Measurements from ENCODE around the gene PACRGL. TPM values are rescaled to one million over a fixed set of nuclear protein-coding genes. Genes with fewer than 3 reads are reported as not detected.

PACRGL gene
- 28.8 TPM for total RNA-seq

DNA sequence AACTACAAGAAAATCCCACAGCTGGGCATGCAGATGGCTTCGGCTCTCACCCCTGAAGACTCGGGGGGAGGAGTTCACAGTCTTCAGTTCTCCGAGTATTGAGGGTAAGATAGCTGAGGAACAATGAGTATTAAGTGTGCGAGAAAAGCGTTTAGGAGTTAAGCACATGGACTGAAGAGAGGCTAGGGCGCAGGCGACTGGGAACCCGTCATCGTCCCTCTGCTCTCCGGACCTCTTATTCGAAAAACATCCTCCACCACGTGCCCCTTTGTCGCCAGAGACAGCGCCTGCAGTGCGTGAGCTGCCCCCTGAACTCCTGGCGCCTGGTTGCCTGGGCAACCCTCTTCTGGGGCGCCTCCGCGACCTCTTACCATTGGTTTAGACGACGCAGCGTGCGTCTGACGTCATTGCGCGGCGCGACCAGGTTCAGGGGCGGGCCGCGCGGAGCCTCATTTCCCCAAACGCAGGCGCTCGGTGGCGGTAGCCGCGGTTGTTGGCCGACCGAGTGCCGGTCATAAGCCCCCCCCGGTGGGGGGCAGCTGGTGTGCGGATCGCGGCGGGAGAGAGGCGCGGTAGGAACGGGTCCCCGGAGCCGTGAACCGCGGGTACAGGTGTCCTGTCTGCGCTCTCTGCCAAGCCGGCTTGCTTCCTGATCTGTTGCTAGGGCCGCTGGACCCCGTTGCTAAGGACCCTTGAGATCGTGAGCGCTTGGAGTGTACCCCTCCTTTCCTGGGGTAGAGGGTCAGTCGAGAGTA, at the start of gene PACRGL:
Gene PACRGL (plus strand): TSS at position 452 of the 755 bp plus-strand sequence. CDS start 4,024 bp downstream, outside the sequence.
- ATAC-seq (peak; percentile 100), DNase-seq (ENCODE audit: low spot score) (peak; percentile 97)
- intact Hi-C loops (cut with DNase I) = no loop called here

DNA sequence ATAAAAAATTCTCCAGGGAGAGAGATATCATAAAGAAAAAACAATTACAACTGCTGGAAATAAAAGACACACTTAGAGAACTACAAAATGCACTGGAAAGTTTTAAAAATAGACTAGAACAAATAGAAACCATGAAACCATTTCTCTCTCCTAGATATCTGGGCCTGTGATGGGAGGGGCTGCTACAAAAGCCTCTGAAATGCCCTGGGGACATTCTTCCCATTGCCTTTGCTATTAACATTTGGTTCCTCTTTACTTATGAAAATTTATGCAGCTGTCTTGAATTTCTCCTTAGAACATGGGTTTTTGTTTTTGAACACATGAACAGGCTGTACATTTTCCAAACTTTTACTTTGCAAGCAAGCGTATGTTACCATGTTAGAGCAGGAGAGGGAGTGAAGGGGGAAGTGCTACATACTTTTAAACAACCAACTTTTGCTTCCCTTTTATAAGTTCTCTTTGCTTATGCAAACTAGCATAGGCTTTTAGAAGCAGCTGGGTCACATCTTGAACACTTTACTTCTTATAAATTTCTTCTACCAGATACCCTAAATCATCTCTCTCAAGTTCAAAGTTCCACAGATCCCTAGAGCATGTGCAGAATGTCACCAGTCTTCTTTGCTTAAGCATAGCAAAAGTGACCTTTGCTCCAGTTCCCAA, 47.9 kb upstream of the PACRGL start:
- DNase-seq (ENCODE audit: low spot score) = no peak
- ATAC-seq = no peak
- intact Hi-C loops (cut with DNase I) = no loop called here

DNA sequence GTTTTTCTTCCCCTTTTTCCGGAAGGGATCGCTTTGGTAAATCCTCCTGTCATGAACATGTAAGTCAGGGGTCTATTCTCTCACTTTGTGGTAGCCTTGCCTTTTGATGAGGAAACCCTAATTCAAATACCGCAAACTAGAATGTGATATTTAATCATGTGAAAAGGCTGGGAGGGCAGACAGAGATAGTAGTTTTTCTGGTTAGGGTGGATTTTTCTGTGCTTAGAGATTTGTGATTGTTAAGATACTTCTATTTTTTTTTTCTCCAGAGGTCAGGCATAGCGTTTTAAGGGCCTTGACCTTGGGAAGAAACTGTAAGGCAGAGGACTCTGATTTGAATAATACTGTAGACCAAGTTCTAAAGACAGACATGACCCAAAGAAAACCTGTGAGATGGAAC, 41.8 kb upstream of the PACRGL start:
- intact Hi-C loops (cut with DNase I) = no loop called here
- DNase-seq (ENCODE audit: low spot score) = no peak
- no peak for ATAC-seq

DNA sequence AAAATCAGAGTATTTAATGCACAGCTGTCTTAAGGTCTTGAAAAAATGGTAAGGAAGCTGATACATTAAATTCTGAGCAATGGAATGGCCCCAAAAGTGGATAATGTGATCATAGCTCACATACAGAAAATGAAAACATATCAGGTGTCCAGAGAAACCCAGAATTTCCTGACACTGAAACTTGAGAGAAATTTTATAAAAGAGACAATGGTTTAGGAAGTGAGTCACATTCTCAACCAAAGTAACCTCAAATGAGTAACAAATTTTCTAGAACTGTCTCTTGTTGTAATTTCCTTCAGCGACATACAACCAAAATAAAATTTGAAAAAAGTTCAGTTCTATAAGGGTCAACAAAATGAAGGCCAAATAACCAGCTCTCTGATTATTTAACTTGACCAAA, 37.4 kb upstream of the PACRGL start:
- ATAC-seq = no peak
- intact Hi-C loops (cut with DNase I) = no loop called here

DNA sequence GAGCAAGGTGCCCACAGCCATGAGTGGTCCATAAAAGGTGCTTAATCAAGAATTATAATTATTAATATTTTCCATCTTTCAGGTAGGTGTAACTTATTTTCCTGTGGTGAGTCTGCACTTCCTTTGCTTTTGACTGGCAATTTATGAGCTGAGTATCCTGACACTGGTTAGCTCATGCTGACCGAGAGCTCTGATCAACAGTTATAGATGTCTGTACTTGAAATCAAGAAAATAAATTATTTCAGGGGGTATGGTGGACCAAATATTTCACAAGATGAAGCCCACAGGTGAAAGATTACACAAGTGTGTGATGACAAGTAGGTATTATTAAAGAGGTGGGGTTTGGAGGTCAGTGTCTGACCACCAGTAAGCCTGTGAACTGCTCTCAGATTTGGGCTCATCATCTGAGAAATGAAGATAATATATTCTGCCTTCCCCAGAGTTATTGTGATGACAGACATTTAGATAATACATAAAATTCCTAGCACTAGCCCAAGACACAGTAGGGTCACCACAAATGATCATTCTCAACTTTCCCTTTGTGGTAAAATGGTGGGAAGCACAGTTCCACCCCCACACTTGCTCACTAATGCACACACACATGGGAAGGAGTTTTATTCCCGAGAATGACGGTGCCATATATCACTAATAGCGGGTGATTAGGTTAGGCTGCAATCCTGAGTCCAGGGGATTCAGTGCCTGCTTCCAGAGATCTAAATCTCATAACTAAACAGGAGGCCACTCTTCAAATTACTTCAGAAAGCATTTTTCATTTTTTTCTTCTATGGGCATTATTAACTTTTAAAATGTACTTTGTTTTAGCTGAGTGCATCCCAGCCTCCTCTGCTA, 34.0 kb upstream of the PACRGL start:
- intact Hi-C loops (cut with DNase I) = no loop called here
- no peak for DNase-seq (ENCODE audit: low spot score)
- ATAC-seq = no peak

More for the DNA sequence above, 37.4 kb upstream of the PACRGL start:
- DNase-seq (ENCODE audit: low spot score) = no peak

DNA sequence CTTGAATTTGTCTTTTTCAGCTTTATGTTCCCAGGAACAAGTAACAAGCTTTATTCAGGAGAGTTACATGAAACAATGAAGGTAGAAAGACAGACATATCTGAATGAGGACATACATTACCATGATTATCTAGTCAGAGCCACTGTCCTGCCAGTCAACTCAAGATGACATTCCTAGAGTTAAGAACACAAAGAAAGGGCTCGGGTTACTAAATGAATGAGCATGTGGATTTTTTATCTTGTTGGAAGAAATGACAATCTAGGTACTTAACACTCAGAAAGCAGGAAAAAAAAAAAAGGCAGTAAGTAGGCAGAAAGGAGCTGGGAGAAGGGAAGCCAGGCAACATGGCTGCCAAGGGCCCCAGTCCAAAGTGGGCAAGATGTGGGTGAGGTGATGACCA, 28.0 kb upstream of the PACRGL start:
- DNase-seq (ENCODE audit: low spot score) (no peak), ATAC-seq (no peak)
- intact Hi-C loops (cut with DNase I) = no loop called here

DNA sequence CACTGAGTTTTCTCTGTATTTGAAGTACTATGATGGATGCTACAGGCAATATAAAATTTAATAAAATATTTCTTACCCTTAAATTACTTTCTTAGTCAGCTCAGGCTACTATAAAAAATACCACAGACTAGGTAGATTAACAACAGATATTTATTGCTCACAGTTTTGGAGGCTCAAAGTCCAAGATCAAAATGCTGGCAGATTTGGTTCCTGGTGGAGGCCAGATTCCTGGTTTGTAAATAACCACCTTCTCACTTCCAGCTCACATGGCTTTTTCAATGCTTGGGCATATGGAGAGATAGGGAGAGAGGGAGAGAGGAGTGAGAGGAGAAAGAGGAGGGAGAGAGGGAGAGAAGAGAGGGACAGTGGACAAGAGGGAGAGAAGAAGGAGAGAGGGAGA, 24.5 kb upstream of the PACRGL start:
- intact Hi-C loops (cut with DNase I) = no loop called here
- ATAC-seq = no peak

DNA sequence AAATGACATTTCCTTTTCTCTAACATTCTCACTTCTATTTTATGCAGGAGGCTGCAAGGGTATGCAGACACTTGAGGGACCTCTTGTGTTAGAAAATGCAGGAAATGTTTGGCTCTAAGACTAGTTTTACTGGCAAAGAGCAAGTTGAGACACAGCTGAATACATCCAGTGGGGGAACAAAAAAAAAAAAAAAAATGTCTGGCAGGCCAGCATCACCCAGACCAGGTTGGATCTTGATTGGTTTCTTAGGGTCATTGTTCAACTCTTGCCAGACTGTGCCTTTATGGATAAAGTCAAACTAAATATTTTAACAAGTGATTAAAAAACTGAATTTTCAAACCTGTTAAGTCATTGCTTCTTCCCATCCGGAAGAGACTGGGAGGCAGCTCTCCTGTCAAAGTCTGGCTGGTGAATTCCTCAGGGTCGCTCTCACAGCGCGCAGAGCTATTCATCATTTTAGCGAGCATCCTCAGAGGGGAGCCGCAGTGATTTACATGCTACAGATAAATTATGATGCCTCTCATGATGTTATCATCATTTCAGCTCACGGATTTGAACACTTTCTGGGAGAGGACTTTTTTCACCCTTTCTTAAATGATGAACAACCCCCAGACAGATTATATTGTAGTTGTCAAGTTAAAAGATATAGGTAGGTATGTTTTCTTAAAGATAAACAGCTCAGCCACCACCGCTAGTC, 23.6 kb upstream of the PACRGL start:
- ATAC-seq (no peak), DNase-seq (ENCODE audit: low spot score) (no peak)
- intact Hi-C loops (cut with DNase I) = no loop called here

More for the DNA sequence above, 24.5 kb upstream of the PACRGL start:
- no peak for DNase-seq (ENCODE audit: low spot score)

DNA sequence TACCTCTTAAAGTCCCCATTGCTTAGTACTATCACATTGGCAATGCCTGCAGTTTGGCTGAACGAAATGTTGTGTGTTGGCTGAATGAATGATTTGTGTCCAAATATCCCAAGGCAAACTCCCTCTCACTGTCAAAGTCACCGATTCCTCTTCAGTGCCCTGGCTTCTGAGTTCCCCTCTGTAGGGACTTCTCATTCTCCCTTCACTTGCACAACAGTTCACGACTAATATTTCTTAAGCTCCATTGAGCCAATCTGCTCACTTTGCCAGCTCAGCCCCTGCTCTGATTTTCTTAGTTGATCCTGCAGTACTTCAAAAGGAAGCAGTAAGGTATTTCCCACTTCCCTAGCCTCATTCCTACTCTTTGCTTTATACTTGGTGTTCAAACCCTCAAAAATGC, 21.9 kb upstream of the PACRGL start:
- ATAC-seq (no peak), DNase-seq (ENCODE audit: low spot score) (no peak)
- intact Hi-C loops (cut with DNase I) = no loop called here

DNA sequence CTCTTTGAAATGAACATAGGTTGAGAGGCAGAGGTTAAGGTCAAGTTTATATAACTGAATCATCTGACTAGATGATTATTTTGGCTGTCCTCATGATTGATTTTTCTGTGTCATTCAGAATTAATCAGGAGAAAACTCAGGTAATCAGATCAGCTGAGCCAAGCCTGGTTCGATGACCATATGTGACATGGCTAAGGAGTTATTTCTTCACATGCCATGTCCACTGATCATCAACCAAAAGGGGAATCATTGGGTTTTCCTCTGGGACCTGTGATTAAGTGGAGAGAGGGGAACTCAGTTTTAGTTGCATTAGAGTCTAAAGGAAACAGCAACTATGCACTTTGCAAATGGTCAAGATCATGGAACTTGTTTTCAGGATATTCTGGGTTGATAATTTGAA, 20.3 kb upstream of the PACRGL start:
- no peak for DNase-seq (ENCODE audit: low spot score)
- intact Hi-C loops (cut with DNase I) = loop anchor here (10.0 kb wide), 1 partner anchor 255 kb away; no protein-coding TSS in a partner anchor
- no peak for ATAC-seq

DNA sequence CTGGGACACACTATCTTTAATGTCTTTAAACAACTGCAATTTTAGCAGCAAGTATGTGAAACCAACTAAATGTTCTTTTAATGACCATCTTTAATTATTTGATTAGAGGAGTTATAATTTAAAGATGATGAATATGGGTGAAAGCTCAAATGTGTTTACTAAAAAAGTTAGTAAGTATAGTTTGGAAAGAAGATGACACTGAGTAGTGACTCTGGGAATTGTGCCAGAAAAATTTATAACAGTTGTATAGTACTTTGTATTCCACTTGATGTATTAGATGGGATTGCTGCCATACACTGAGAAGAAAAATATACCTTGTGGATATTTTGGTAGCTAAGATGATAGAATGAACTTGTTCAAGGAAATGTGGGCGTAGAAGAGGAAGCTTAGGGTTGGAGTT, 19.5 kb upstream of the PACRGL start:
- intact Hi-C loops (cut with DNase I) = loop anchor here (10.0 kb wide), 1 partner anchor 256 kb away; no protein-coding TSS in a partner anchor

DNA sequence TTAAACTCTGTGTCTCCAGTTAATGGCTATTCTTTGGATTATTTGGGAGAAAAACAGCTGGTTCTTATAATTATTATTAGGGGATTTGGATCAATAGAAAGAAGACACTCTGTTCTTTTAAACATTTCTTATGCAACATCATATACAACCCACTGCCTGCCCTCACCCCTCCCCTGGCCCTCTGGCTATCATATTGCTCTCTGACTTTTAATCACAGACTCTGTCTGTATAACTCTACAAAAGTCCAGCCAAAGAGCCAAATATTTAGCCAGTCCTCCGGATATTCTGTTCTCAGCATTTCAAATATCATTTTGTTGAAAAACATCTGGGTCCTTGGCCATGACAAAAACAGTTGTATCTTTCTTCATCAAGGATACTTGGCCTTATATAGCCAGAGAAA, 19.0 kb upstream of the PACRGL start:
- intact Hi-C loops (cut with DNase I) = loop anchor here (10.0 kb wide), 1 partner anchor 256 kb away; no protein-coding TSS in a partner anchor
- ATAC-seq = no peak
- no peak for DNase-seq (ENCODE audit: low spot score)

More for the DNA sequence above, 19.5 kb upstream of the PACRGL start:
- no peak for ATAC-seq
- no peak for DNase-seq (ENCODE audit: low spot score)

DNA sequence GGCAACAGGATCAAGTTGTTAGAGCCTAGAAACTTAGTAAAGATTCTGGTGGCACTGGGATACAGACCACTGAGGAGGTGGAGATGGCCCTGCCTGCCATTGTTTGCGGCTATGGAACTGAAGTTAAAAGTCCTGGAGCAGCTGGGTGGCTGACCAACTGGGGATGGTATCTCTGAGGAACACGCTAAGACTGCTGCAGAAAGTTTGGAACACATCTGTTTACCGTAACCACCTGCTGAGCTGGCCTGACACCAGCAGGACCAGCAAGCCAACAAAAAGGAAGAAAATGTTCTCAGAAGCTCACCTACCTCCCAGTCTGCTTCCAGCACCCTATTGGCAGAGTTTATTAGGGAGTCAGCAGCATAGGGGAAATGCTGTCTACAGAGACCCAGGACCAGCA, 17.4 kb upstream of the PACRGL start:
- ATAC-seq (no peak), DNase-seq (ENCODE audit: low spot score) (no peak)
- intact Hi-C loops (cut with DNase I) = loop anchor here (10.0 kb wide), 1 partner anchor 258 kb away; no protein-coding TSS in a partner anchor

DNA sequence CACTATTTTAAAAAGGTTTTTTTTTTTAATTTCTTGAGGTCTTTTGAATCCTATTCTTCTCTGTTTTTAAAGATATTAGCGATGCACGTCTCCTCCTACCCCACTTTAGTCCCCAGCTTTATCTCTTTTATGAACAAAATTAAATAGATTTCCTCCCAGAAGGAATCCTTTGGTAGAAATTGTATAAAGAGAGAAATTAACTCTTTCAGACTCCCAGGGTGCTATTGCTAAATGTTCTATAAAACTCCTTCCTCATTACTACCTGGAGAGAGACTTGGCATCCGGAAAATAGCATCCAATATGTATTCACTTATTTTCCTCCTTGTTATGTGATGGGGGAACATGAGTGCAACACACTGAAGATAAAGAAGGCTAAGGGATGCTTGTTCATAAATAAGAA, 16.5 kb upstream of the PACRGL start:
- intact Hi-C loops (cut with DNase I) = loop anchor here (10.0 kb wide), 1 partner anchor 259 kb away; no protein-coding TSS in a partner anchor
- ATAC-seq (no peak), DNase-seq (ENCODE audit: low spot score) (no peak)

DNA sequence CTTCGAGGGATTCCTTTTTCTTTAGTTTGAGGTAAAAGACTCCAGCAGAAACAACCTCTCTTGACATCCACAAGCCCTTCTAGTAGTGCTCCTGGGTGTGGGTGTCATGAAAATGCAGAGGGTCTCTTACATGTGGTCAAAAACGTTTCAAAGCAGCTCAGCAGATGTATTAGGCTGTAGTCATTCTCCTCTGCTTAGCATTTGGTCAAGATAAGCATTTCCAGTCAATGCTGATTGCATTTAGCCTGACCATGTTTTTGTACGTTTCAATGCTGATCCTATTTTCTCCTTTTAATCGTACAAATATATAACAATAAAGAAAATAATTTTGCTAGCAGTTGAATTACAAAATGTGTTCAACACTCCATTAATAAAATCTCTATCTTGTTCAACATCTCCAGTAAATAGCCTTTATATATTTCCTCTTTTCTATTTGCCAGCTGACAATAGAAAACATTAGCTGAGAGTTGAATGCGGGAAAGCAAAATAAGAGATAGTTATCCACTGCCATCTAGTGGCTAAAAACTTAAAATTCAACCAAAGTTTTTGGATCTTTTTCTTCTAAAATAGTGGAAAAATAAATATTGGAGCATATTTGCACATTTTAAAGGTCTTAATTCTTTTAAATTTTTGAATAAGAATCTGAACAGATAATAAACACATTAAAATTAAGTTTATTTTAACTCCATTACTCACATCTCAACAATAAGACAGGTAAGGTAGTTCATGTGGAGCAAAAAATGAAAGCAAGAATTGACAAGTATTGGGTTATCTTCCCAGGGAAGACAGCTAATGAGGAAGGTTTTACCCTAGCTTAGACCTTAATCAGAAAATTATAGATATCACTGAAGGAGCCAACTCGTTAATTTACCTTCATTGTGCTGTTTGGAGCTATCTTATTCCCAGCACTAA, 15.2 kb upstream of the PACRGL start:
- intact Hi-C loops (cut with DNase I) = loop anchor here (10.0 kb wide), 1 partner anchor 260 kb away; no protein-coding TSS in a partner anchor
- DNase-seq (ENCODE audit: low spot score) (no peak), ATAC-seq (no peak)

DNA sequence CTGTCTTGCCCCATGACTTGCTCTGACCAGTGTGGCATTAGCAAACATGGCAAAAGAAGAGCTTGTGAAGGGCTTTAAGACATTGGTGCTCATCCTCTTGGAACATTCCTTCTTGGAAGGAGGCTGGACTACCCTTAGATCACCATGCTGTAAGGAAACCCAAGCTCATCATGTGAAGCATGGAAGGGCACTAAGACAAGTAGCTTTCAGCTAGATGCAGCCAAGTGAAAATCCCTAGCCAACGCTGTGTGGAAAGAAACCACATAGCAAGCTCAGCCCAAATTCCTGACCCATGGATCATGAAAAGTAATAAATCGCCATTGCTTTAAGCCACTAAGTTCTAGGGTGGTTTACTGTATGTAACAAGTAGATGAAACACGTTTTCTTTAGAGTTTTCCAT, 12.4 kb upstream of the PACRGL start:
- intact Hi-C loops (cut with DNase I) = loop anchor here (10.0 kb wide), 1 partner anchor 263 kb away; no protein-coding TSS in a partner anchor
- ATAC-seq = no peak
- no peak for DNase-seq (ENCODE audit: low spot score)

DNA sequence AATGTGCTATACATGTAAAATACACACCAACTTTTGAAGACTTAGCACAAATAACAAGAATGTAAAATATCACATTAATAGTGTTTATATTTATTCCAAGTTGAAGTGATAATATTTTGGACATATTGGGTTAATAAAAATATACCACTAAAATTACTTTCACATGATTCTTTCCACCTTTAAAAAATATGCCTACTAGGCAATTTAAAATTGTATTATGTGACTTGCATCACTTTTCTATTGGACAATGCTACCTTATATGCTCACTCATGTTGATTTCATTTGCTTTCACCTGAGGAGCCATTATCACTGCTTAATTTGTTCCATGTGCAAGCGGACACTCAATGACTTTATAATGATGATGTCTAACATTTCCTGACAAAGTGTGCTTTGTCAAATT, 3.4 kb upstream of the PACRGL start:
- no peak for ATAC-seq
- intact Hi-C loops (cut with DNase I) = no loop called here
- no peak for DNase-seq (ENCODE audit: low spot score)

DNA sequence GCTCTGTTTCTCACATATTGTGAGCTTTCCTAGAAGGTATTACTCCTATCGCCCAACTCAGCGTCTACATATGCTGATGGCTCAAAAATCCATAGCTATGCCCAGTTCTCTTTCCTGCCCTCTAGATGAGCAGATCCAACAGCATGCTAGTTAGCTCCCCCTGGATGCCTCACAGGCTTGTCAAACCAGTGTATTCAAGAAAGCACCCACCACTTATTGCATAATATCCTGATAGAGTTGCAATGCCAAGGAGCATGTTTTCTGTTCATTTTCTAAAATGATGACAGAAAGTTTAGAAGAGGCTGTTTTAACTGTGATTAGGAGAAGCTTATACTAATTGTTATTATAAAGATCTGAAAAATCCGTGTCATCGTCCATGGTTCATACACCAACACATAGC, 1.9 kb upstream of the PACRGL start:
- no peak for ATAC-seq
- intact Hi-C loops (cut with DNase I) = no loop called here
- no peak for DNase-seq (ENCODE audit: low spot score)
